HEK293 (cell line): ENCODE results near the gene CLMN.

Source experiments
- CTCF ChIP-seq: fragments of 450-650 bp; formaldehyde crosslinking; IDR thresholded peaks from 2 replicates; pipeline ENCODE4 v1.5.1; 2016; ENCODE audit warnings: missing biosample characterization, missing genetic modification characterization
- YY1 ChIP-seq: fragments of 450-650 bp; formaldehyde crosslinking; IDR thresholded peaks from 2 replicates; pipeline ENCODE4 v1.5.1; 2018; ENCODE audit warnings: missing biosample characterization, missing genetic modification characterization
- ZBTB7A ChIP-seq: fragments of 450-650 bp; formaldehyde crosslinking; IDR thresholded peaks from 2 replicates; pipeline ENCODE4 v1.5.1; 2016; ENCODE audit warnings: low read depth, missing biosample characterization, missing genetic modification characterization
- ZNF202 ChIP-seq: fragments of 450-650 bp; formaldehyde crosslinking; IDR thresholded peaks from 2 replicates; pipeline ENCODE4 v1.5.1; 2016; ENCODE audit warnings: missing biosample characterization, missing genetic modification characterization, borderline replicate concordance
- ZNF274 ChIP-seq, 2 experiments: fragments of 200-500 bp in 1 of 2; fragments of 450-650 bp in 1 of 2; sonication (Bioruptor generic) in 1 of 2; formaldehyde crosslinking in 1 of 2; IDR thresholded peaks; 2 replicates each; pipeline versions ENCODE4 v1.5.1 to v1.6.1; 2014 to 2016; ENCODE audit warnings: borderline replicate concordance in 1 of 2, inconsistent platforms in 1 of 2, low read length in 1 of 2, missing biosample characterization in 1 of 2, missing genetic modification characterization in 1 of 2
- ZNF433 ChIP-seq: fragments of 450-650 bp; formaldehyde crosslinking; IDR thresholded peaks from 2 replicates; pipeline ENCODE4 v1.5.1; 2016; ENCODE audit warnings: missing biosample characterization, missing genetic modification characterization, low read depth
- ZNF596 ChIP-seq: fragments of 450-650 bp; IDR thresholded peaks from 2 replicates; pipeline ENCODE4 v1.5.0; 2018; ENCODE audit warnings: missing biosample characterization, mild to moderate bottlenecking, missing genetic modification characterization, moderate library complexity
- ZNF600 ChIP-seq: fragments of 450-650 bp; formaldehyde crosslinking; IDR thresholded peaks from 2 replicates; pipeline ENCODE4 v1.5.1; 2016; ENCODE audit warnings: missing biosample characterization, missing genetic modification characterization

- no peak for TF ChIP-seq ZNF274 (IDR thresholded peaks at IDR 0.05; ENCODE audit: low read length)
- no peak for TF ChIP-seq ZNF274 (tag by site-specific recombination; IDR thresholded peaks at IDR 0.05; ENCODE audit: borderline replicate concordance)
- no peak for TF ChIP-seq ZNF202 (tag by site-specific recombination)
- no peak for TF ChIP-seq CTCF (tag by site-specific recombination)
- no peak for TF ChIP-seq YY1
- TF ChIP-seq ZNF600 (tag by site-specific recombination): no peak
- TF ChIP-seq ZNF433 (tag by site-specific recombination): no peak
- TF ChIP-seq ZNF596 (tag by site-specific recombination): no peak
- no peak for TF ChIP-seq ZBTB7A (tag by site-specific recombination)
These were observed 59.0 kb downstream of the CLMN start for GRCh38 chr14:95260537-95261361.
